ENCODE measurements around the gene RFX7.

RFX7 gene

GRCh38 chr15:56176996-56177395, 66.7 kb downstream of the RFX7 start:
- H2BK15ac ChIP-seq (replicated peaks; ENCODE audit: low read depth) = no peak overlapping the region
- H3K4ac ChIP-seq (ENCODE audit: low read depth, low read length) = no peak overlapping the region
- H3K79me1 ChIP-seq (ENCODE audit: low read length) = peaks cover 2% of the 10 kb centered on the region
- no peak overlapping the region for H3K18ac ChIP-seq (ENCODE audit: low read length)
- H3K4me3 ChIP-seq (ENCODE audit: low read length) = no peak overlapping the region
- H3K36me3 ChIP-seq (ENCODE audit: control insufficient read depth, insufficient read depth, low read length) = no peaks in the 10 kb centered on the region
- no peak overlapping the region for H3K23ac ChIP-seq (ENCODE audit: low read length)
- no peak overlapping the region for H4K8ac ChIP-seq (ENCODE audit: low read depth, low read length)
- H3K9ac ChIP-seq (ENCODE audit: low read length) = no peak overlapping the region
- H3K27me3 ChIP-seq (ENCODE audit: insufficient read depth, low read length, poor library complexity) = no peaks in the 10 kb centered on the region
- H4K5ac ChIP-seq (ENCODE audit: low read length) = no peak overlapping the region
- no peak overlapping the region for H3K56ac ChIP-seq (ENCODE audit: low read length)
- no peak overlapping the region for H2AK5ac ChIP-seq (ENCODE audit: low read length)
- no peak overlapping the region for H2BK5ac ChIP-seq (ENCODE audit: low read length)
- WGBS (ENCODE audit: extremely low coverage, insufficient coverage, low lambda C conversion rate) = no CpG with 5 or more reads among the region's 4 CpGs
- H3K4me1 ChIP-seq (ENCODE audit: control insufficient read depth, low read depth, low read length) = no peaks in the 10 kb centered on the region
- no peak for DNase-seq
- H2BK120ac ChIP-seq (ENCODE audit: low read depth, low read length) = no peak overlapping the region
- H3K79me2 ChIP-seq (ENCODE audit: control insufficient read depth, insufficient read depth, low read length) = peaks cover 9% of the 10 kb centered on the region
- no peak overlapping the region for H3K27ac ChIP-seq (ENCODE audit: low read depth, low read length)
- no peak overlapping the region for H3K4me2 ChIP-seq (ENCODE audit: low read length)

GRCh38 chr15:56175788-56176187, 67.9 kb downstream of the RFX7 start:
- Histone ChIP-seq H3K18ac (ENCODE audit: low read length) (no peak overlapping the region), H3K4me1 (ENCODE audit: control insufficient read depth, low read depth, low read length) (no peaks in the 10 kb centered on the region), H2BK15ac (replicated peaks; ENCODE audit: low read depth) (no peak overlapping the region), H3K27ac (ENCODE audit: low read depth, low read length) (no peak overlapping the region), H3K79me1 (ENCODE audit: low read length) (peaks cover 2% of the 10 kb centered on the region), H3K36me3 (ENCODE audit: control insufficient read depth, insufficient read depth, low read length) (no peaks in the 10 kb centered on the region), H3K23ac (ENCODE audit: low read length) (no peak overlapping the region), H3K4me3 (ENCODE audit: low read length) (no peak overlapping the region), H2BK5ac (ENCODE audit: low read length) (no peak overlapping the region), H3K56ac (ENCODE audit: low read length) (no peak overlapping the region), H3K9ac (ENCODE audit: low read length) (no peak overlapping the region), H4K8ac (ENCODE audit: low read depth, low read length) (no peak overlapping the region), H2BK120ac (ENCODE audit: low read depth, low read length) (no peak overlapping the region), H2AK5ac (ENCODE audit: low read length) (no peak overlapping the region), H3K79me2 (ENCODE audit: control insufficient read depth, insufficient read depth, low read length) (peaks cover 8% of the 10 kb centered on the region), H4K5ac (ENCODE audit: low read length) (no peak overlapping the region), H3K27me3 (ENCODE audit: insufficient read depth, low read length, poor library complexity) (no peaks in the 10 kb centered on the region), H3K4me2 (ENCODE audit: low read length) (no peak overlapping the region), H3K4ac (ENCODE audit: low read depth, low read length) (no peak overlapping the region)
- WGBS (ENCODE audit: extremely low coverage, insufficient coverage, low lambda C conversion rate) = no CpG with 5 or more reads among the region's 1 CpG
- no peak for DNase-seq

- Histone ChIP-seq H3K4ac (ENCODE audit: low read depth, low read length) (no peak overlapping the region), H2BK5ac (ENCODE audit: low read length) (no peak overlapping the region), H3K56ac (ENCODE audit: low read length) (no peak overlapping the region), H3K79me1 (ENCODE audit: low read length) (peaks cover 4% of the 10 kb centered on the region), H3K27me3 (ENCODE audit: insufficient read depth, low read length, poor library complexity) (no peaks in the 10 kb centered on the region), H2BK15ac (replicated peaks; ENCODE audit: low read depth) (no peak overlapping the region), H4K5ac (ENCODE audit: low read length) (no peak overlapping the region), H3K79me2 (ENCODE audit: control insufficient read depth, insufficient read depth, low read length) (peaks cover 11% of the 10 kb centered on the region), H3K23ac (ENCODE audit: low read length) (no peak overlapping the region), H3K4me2 (ENCODE audit: low read length) (no peak overlapping the region), H3K4me1 (ENCODE audit: control insufficient read depth, low read depth, low read length) (no peaks in the 10 kb centered on the region), H4K8ac (ENCODE audit: low read depth, low read length) (no peak overlapping the region), H3K27ac (ENCODE audit: low read depth, low read length) (no peak overlapping the region), H3K9ac (ENCODE audit: low read length) (no peak overlapping the region), H2BK120ac (ENCODE audit: low read depth, low read length) (no peak overlapping the region), H3K18ac (ENCODE audit: low read length) (no peak overlapping the region), H2AK5ac (ENCODE audit: low read length) (no peak overlapping the region), H3K4me3 (ENCODE audit: low read length) (no peak overlapping the region), H3K36me3 (ENCODE audit: control insufficient read depth, insufficient read depth, low read length) (no peaks in the 10 kb centered on the region)
- no peak for DNase-seq
- WGBS (ENCODE audit: extremely low coverage, insufficient coverage, low lambda C conversion rate) = no CpG with 5 or more reads among the region's 6 CpGs
These were observed 69.0 kb downstream of the RFX7 start for GRCh38 chr15:56174649-56175048.

GRCh38 chr15:56168394-56168793, 75.3 kb downstream of the RFX7 start:
- no peak for DNase-seq
- Histone ChIP-seq H3K36me3 (ENCODE audit: control insufficient read depth, insufficient read depth, low read length) (no peaks in the 10 kb centered on the region), H2BK5ac (ENCODE audit: low read length) (no peak overlapping the region), H3K4me3 (ENCODE audit: low read length) (no peak overlapping the region), H3K79me1 (ENCODE audit: low read length) (peaks cover 6% of the 10 kb centered on the region), H3K4me2 (ENCODE audit: low read length) (no peak overlapping the region), H3K18ac (ENCODE audit: low read length) (no peak overlapping the region), H2AK5ac (ENCODE audit: low read length) (no peak overlapping the region), H3K23ac (ENCODE audit: low read length) (no peak overlapping the region), H4K8ac (ENCODE audit: low read depth, low read length) (no peak overlapping the region), H2BK120ac (ENCODE audit: low read depth, low read length) (no peak overlapping the region), H2BK15ac (replicated peaks; ENCODE audit: low read depth) (no peak overlapping the region), H3K27ac (ENCODE audit: low read depth, low read length) (no peak overlapping the region), H3K27me3 (ENCODE audit: insufficient read depth, low read length, poor library complexity) (no peaks in the 10 kb centered on the region), H3K4ac (ENCODE audit: low read depth, low read length) (no peak overlapping the region), H4K5ac (ENCODE audit: low read length) (no peak overlapping the region), H3K9ac (ENCODE audit: low read length) (no peak overlapping the region), H3K56ac (ENCODE audit: low read length) (no peak overlapping the region), H3K79me2 (ENCODE audit: control insufficient read depth, insufficient read depth, low read length) (peaks cover 17% of the 10 kb centered on the region), H3K4me1 (ENCODE audit: control insufficient read depth, low read depth, low read length) (no peaks in the 10 kb centered on the region)
- no CpG with 5 or more reads among the region's 2 CpGs for WGBS (ENCODE audit: extremely low coverage, insufficient coverage, low lambda C conversion rate)

- H3K4ac ChIP-seq (ENCODE audit: low read depth, low read length) = no peak overlapping the region
- H3K56ac ChIP-seq (ENCODE audit: low read length) = no peak overlapping the region
- no peaks in the 10 kb centered on the region for H3K4me1 ChIP-seq (ENCODE audit: control insufficient read depth, low read depth, low read length)
- H3K9ac ChIP-seq (ENCODE audit: low read length) = no peak overlapping the region
- H3K79me2 ChIP-seq (ENCODE audit: control insufficient read depth, insufficient read depth, low read length) = peaks cover 12% of the 10 kb centered on the region
- H4K8ac ChIP-seq (ENCODE audit: low read depth, low read length) = no peak overlapping the region
- no peak overlapping the region for H2BK120ac ChIP-seq (ENCODE audit: low read depth, low read length)
- H2BK5ac ChIP-seq (ENCODE audit: low read length) = no peak overlapping the region
- H2BK15ac ChIP-seq (replicated peaks; ENCODE audit: low read depth) = no peak overlapping the region
- no peaks in the 10 kb centered on the region for H3K27me3 ChIP-seq (ENCODE audit: insufficient read depth, low read length, poor library complexity)
- peak; percentile 67 for DNase-seq
- H3K4me2 ChIP-seq (ENCODE audit: low read length) = no peak overlapping the region
- no peaks in the 10 kb centered on the region for H3K36me3 ChIP-seq (ENCODE audit: control insufficient read depth, insufficient read depth, low read length)
- H4K5ac ChIP-seq (ENCODE audit: low read length) = no peak overlapping the region
- no peak overlapping the region for H3K18ac ChIP-seq (ENCODE audit: low read length)
- H3K79me1 ChIP-seq (ENCODE audit: low read length) = peaks cover 4% of the 10 kb centered on the region
- H3K4me3 ChIP-seq (ENCODE audit: low read length) = no peak overlapping the region
- H2AK5ac ChIP-seq (ENCODE audit: low read length) = no peak overlapping the region
- no peak overlapping the region for H3K23ac ChIP-seq (ENCODE audit: low read length)
- H3K27ac ChIP-seq (ENCODE audit: low read depth, low read length) = no peak overlapping the region
- no CpG with 5 or more reads among the region's 2 CpGs for WGBS (ENCODE audit: extremely low coverage, insufficient coverage, low lambda C conversion rate)
These were observed 78.4 kb downstream of the RFX7 start for GRCh38 chr15:56165234-56165633.

GRCh38 chr15:56160966-56161365, 82.7 kb downstream of the RFX7 start:
- no CpG with 5 or more reads among the region's 1 CpG for WGBS (ENCODE audit: extremely low coverage, insufficient coverage, low lambda C conversion rate)
- no peak overlapping the region for H3K23ac ChIP-seq (ENCODE audit: low read length)

More at GRCh38 chr15:56160966-56161365, 82.7 kb downstream of the RFX7 start:
- H2AK5ac ChIP-seq (ENCODE audit: low read length) = no peak overlapping the region
- H3K27ac ChIP-seq (ENCODE audit: low read depth, low read length) = no peak overlapping the region
- H3K4ac ChIP-seq (ENCODE audit: low read depth, low read length) = no peak overlapping the region
- H3K27me3 ChIP-seq (ENCODE audit: insufficient read depth, low read length, poor library complexity) = no peaks in the 10 kb centered on the region
- H2BK15ac ChIP-seq (replicated peaks; ENCODE audit: low read depth) = no peak overlapping the region
- H3K18ac ChIP-seq (ENCODE audit: low read length) = no peak overlapping the region
- no peak overlapping the region for H3K56ac ChIP-seq (ENCODE audit: low read length)
- H3K9ac ChIP-seq (ENCODE audit: low read length) = no peak overlapping the region
- no peak overlapping the region for H4K5ac ChIP-seq (ENCODE audit: low read length)
- H3K4me2 ChIP-seq (ENCODE audit: low read length) = no peak overlapping the region
- H3K79me2 ChIP-seq (ENCODE audit: control insufficient read depth, insufficient read depth, low read length) = peaks cover 13% of the 10 kb centered on the region
- DNase-seq = peak; percentile 56
- H2BK120ac ChIP-seq (ENCODE audit: low read depth, low read length) = no peak overlapping the region
- no peaks in the 10 kb centered on the region for H3K4me1 ChIP-seq (ENCODE audit: control insufficient read depth, low read depth, low read length)
- no peak overlapping the region for H3K4me3 ChIP-seq (ENCODE audit: low read length)
- no peak overlapping the region for H4K8ac ChIP-seq (ENCODE audit: low read depth, low read length)
- no peaks in the 10 kb centered on the region for H3K36me3 ChIP-seq (ENCODE audit: control insufficient read depth, insufficient read depth, low read length)
- H2BK5ac ChIP-seq (ENCODE audit: low read length) = no peak overlapping the region
- H3K79me1 ChIP-seq (ENCODE audit: low read length) = peaks cover 3% of the 10 kb centered on the region
